GM12878 (cell line): ENCODE data around the gene RFPL1. TPM values are rescaled to one million over a fixed set of nuclear protein-coding genes. Genes with fewer than 3 reads are reported as not detected.

ENCODE experiments used
- ATF7 ChIP-seq: fragments of 450-650 bp; IDR thresholded peaks from 2 replicates; pipeline ENCODE4 v1.6.1; 2016; ENCODE audit warnings: low read depth, mild to moderate bottlenecking
- BCL3 ChIP-seq: IDR thresholded peaks from 2 replicates; pipeline ENCODE4 v1.6.1; 2011; ENCODE audit warnings: borderline replicate concordance, low read depth, mild to moderate bottlenecking, moderate library complexity, low read length; ENCODE audit not compliant: insufficient read depth, poor library complexity, severe bottlenecking
- GATAD2B ChIP-seq: fragments of 450-650 bp; conservative IDR thresholded peaks from 2 replicates; pipeline ENCODE4 v1.6.1; 2017; ENCODE audit warnings: low read depth, mild to moderate bottlenecking, moderate library complexity
- HDAC6 ChIP-seq: fragments of 200-600 bp; sonication (generic); IDR thresholded peaks from one replicate; pipeline ENCODE4 v1.8.0; 2017; ENCODE audit warnings: antibody characterized with exemption; ENCODE audit not compliant: unreplicated experiment
- MYB ChIP-seq: fragments of 150-350 bp; IDR thresholded peaks from 2 replicates; pipeline ENCODE4 v1.6.1; 2014; ENCODE audit warnings: mild to moderate bottlenecking, low read depth, low read length, borderline replicate concordance
- NFYB ChIP-seq: IDR thresholded peaks from 2 replicates; pipeline ENCODE4 v1.6.1; 2011; ENCODE audit warnings: low read depth, mild to moderate bottlenecking, low read length, improper control_type of control experiment, moderate library complexity; ENCODE audit not compliant: insufficient read depth
- POLR2AphosphoS2 ChIP-seq: IDR thresholded peaks from 2 replicates; pipeline ENCODE4 v1.6.1; 2011; ENCODE audit warnings: low read depth, mild to moderate bottlenecking, low read length, improper control_type of control experiment, moderate library complexity
- REST ChIP-seq: IDR thresholded peaks from 2 replicates; pipeline ENCODE4 v1.6.1; 2012; ENCODE audit warnings: mild to moderate bottlenecking, low read depth, low read length
- ZBTB4 ChIP-seq: fragments of 450-650 bp; formaldehyde crosslinking; IDR thresholded peaks from 2 replicates; pipeline ENCODE4 v1.4.0; 2022; ENCODE audit warnings: mild to moderate bottlenecking, moderate library complexity
- polyA plus RNA-seq, 11 experiments: library from polyadenylated mRNA; depleted of rRNA in 4 of 11; unstranded in 6 of 11; stranded (reverse) in 5 of 11; fragments of >200 nt; fragmentation: Nextera tagmentation in 4 of 11; fragmentation: Illumina TruSeq in 1 of 11; extraction: Ambion mirVana in 4 of 11; extraction: Trizol in 1 of 11; gene quantifications; 1 replicate in 1 of 11; 2 replicates in 10 of 11; pipeline versions ENCODE4 v1.2.1 to v1.2.3, GENCODE V29; 2011 to 2016; ENCODE audit warnings: inconsistent platforms in 2 of 11, missing spikeins in 2 of 11, low read depth in 1 of 11
- total RNA-seq, 4 experiments: library from RNA; depleted of rRNA in 3 of 4; stranded (reverse); fragments of >200 nt in 3 of 4; fragmentation: Illumina TruSeq in 1 of 4; extraction: Trizol in 1 of 4; gene quantifications; 2 replicates each; pipeline versions ENCODE4 v1.2.1 to v1.2.3, GENCODE V29; 2013 to 2021

The RFPL1 gene
- total and polyA plus RNA-seq, 10 of the 15 experiments (the other 5 are each of a cell fraction or from before 2014, with no cell fraction given) = 0.13 TPM; not detected in 9

- TF ChIP-seq ZBTB4 (no peak), GATAD2B (no peak), NFYB (no peak), HDAC6 (no peak), ATF7 (no peak), POLR2AphosphoS2 (no peak), BCL3 (no peak), REST (no peak), MYB (no peak)
Measured at GRCh38 chr22:29482726-29483125, 44.3 kb downstream of the RFPL1 start (continued).
